ENCODE data around the gene IGFLR1. TPM values are rescaled to one million over a fixed set of nuclear protein-coding genes. Genes with fewer than 3 reads are reported as not detected.

The IGFLR1 gene
- polyA plus RNA-seq, 1 of the 3 experiments (the other 2 are of a cell fraction) = 5.6 TPM

DNA sequence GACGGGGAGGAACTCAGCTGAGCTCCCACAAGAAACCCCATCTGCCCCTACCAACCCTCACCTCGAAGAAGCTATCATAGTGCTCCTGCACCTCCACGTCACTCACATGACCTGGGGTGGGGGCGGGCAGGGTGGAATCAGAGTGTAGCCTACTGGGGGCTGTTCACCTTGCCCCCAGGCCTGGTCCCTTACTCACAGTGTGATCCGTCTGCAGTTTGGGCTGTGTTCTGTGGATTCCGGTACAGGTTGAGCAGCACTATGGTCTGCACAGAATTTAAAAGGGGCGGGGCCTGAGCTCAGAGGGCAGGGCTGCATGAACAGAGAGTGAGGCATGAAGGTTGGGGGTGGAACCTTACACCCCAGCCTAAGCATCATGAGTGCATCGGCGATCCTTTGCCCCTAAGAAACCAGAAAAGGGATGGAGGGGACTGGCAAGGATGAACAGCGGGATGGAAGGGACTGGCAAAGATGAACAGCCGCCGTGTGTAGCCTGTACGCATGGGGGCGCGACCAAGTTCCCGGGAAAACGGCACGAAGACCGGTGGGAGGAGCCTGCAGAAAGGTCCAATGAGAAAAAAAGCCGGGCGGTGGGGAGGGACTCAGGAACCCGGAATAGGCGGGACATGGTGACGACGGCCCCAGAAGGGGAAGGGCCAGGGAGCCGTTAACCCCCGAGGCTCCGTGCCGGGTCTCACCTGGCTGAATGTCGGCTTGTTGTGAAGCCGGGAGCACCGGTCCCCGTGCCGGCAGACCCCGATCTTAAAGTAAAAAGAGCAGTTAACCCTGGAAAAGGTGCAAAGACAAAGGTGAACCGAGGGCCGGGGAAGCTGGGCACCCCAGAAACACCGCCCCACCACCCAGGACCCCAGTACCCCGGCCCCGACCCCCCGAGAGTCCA lies 2.4 kb upstream of the IGFLR1 start:
- peak; percentile 86 for DNase-seq
- Histone ChIP-seq H3K27ac (ENCODE audit: low read depth in 2 of 2, low read length in 1 of 2) (peak overlapping the region; percentile 97 to 98), H3K4me1 (ENCODE audit: control insufficient read depth in 1 of 2, insufficient read depth in 2 of 2, low read depth in 1 of 2, low read length in 1 of 2) (peaks cover 10 to 26% of the 10 kb centered on the region in 2 experiments; a peak in 3 of 4 replicates), H3K79me2 (ENCODE audit: insufficient read depth) (peaks cover 35% of the 10 kb centered on the region), H3K9me3 (no peaks in the 10 kb centered on the region), H3K9ac (peak overlapping the region; percentile 90), H3K4me2 (peak overlapping the region; percentile 77), H3K36me3 (replicated peaks in 1 of 2; ENCODE audit: control insufficient read depth in 1 of 2, insufficient read depth in 2 of 2, low read length in 1 of 2) (peaks cover 3 to 12% of the 10 kb centered on the region in 2 experiments), H4K20me1 (ENCODE audit: insufficient read depth) (no peaks in the 10 kb centered on the region), H3F3A (replicated peaks; ENCODE audit: insufficient read depth) (peaks cover 22% of the 10 kb centered on the region), H3K27me3 (ENCODE audit: insufficient read depth) (no peaks in the 10 kb centered on the region), H3K9me2 (no peaks in the 10 kb centered on the region), H2AFZ (ENCODE audit: low read depth) (peak overlapping the region; percentile 72), H3K4me3 (ENCODE audit: low read depth in 2 of 2, low read length in 1 of 2) (peak overlapping the region; percentile 83 to 95)
- WGBS (ENCODE audit: low lambda C conversion rate) = 4% methylated on average over 37 of the region's 41 CpGs
- POLR2A ChIA-PET = interaction anchor here (1.0 to 1.2 kb wide), 3 partner anchors 12 to 20 kb away, joined by 3 to 5 read pairs (median 3); partner anchors contain the start of genes HSPB6 and PROSER3
- TF ChIP-seq POLR2AphosphoS5 (IDR thresholded peaks at IDR 0.05; ENCODE audit: low read depth, low read length) (peak; percentile 53; the same call in 1 of the 2 replicates), CHD2 (IDR thresholded peaks at IDR 0.05; ENCODE audit: low read length, partially characterized antibody) (no peak), CTCF (IDR thresholded peaks at IDR 0.05) (peak; percentile 52), ELF1 (IDR thresholded peaks at IDR 0.05) (peak; percentile 65), SMC3 (IDR thresholded peaks at IDR 0.05; ENCODE audit: low read depth, low read length) (peak; percentile 29; the same call in 1 of the 2 replicates), MAX (IDR thresholded peaks at IDR 0.05; ENCODE audit: low read depth) (peak; percentile 87), SIN3A (IDR thresholded peaks at IDR 0.05; ENCODE audit: borderline replicate concordance, low read depth, low read length) (peak; percentile 54; the same call in 1 of the 2 replicates), TCF12 (IDR thresholded peaks at IDR 0.05) (no peak), RFX5 (IDR thresholded peaks at IDR 0.05; ENCODE audit: low read length) (peak; percentile 47; the same call in 1 of the 2 replicates), MXI1 (IDR thresholded peaks at IDR 0.05; ENCODE audit: low read depth, low read length) (peak; percentile 83)
- TF ChIP-seq, protein P1, sequence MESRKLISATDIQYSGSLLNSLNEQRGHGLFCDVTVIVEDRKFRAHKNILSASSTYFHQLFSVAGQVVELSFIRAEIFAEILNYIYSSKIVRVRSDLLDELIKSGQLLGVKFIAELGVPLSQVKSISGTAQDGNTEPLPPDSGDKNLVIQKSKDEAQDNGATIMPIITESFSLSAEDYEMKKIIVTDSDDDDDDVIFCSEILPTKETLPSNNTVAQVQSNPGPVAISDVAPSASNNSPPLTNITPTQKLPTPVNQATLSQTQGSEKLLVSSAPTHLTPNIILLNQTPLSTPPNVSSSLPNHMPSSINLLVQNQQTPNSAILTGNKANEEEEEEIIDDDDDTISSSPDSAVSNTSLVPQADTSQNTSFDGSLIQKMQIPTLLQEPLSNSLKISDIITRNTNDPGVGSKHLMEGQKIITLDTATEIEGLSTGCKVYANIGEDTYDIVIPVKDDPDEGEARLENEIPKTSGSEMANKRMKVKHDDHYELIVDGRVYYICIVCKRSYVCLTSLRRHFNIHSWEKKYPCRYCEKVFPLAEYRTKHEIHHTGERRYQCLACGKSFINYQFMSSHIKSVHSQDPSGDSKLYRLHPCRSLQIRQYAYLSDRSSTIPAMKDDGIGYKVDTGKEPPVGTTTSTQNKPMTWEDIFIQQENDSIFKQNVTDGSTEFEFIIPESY (IDR thresholded peaks at IDR 0.05; ENCODE audit: borderline replicate concordance, low read depth) = no peak
- CTCF ChIA-PET = interaction anchor here (0.7 to 2.4 kb wide), 7 partner anchors 9 to 75 kb away, joined by 3 to 11 read pairs (median 4); partner anchors contain the start of gene HSPB6
